WTC11 (cell line): ENCODE results near the gene TTLL10.

ENCODE experiments used
- ARID4B ChIP-seq: sonication (generic); formaldehyde crosslinking; IDR thresholded peaks from 2 replicates; pipeline ENCODE4 v1.8.0; 2023; ENCODE audit warnings: missing genetic modification reagents, mild to moderate bottlenecking, borderline replicate concordance
- CTCF ChIP-seq: fragments of 200-600 bp; IDR thresholded peaks from 2 replicates; pipeline ENCODE4 v1.8.0; 2022; ENCODE audit warnings: antibody characterized with exemption
- FOXP1 ChIP-seq: sonication (generic); formaldehyde crosslinking; IDR thresholded peaks from 2 replicates; pipeline ENCODE4 v1.8.0; 2022; ENCODE audit warnings: missing genetic modification reagents, mild to moderate bottlenecking, moderate library complexity, borderline replicate concordance
- FOXP4 ChIP-seq: sonication (generic); formaldehyde crosslinking; IDR thresholded peaks from 2 replicates; pipeline ENCODE4 v1.8.0; 2022; ENCODE audit warnings: mild to moderate bottlenecking, missing genetic modification reagents
- JUN ChIP-seq: sonication (generic); formaldehyde crosslinking; IDR thresholded peaks from 2 replicates; pipeline ENCODE4 v1.8.0; 2023; ENCODE audit warnings: mild to moderate bottlenecking, missing genetic modification reagents
- KAT7 ChIP-seq: sonication (generic); formaldehyde crosslinking; IDR thresholded peaks from 2 replicates; pipeline ENCODE4 v1.8.1; 2023; ENCODE audit warnings: missing genetic modification reagents, mild to moderate bottlenecking, borderline replicate concordance
- MAX ChIP-seq: sonication (generic); formaldehyde crosslinking; IDR thresholded peaks from 2 replicates; pipeline ENCODE4 v1.8.0; 2022; ENCODE audit warnings: mild to moderate bottlenecking, missing genetic modification reagents
- TEAD4 ChIP-seq: sonication (generic); formaldehyde crosslinking; IDR thresholded peaks from 2 replicates; pipeline ENCODE4 v1.8.0; 2022; ENCODE audit warnings: mild to moderate bottlenecking, missing genetic modification reagents
- ZNF263 ChIP-seq: sonication (generic); formaldehyde crosslinking; IDR thresholded peaks from 2 replicates; pipeline ENCODE4 v1.8.1; 2022; ENCODE audit warnings: low read depth, mild to moderate bottlenecking, moderate library complexity, missing genetic modification reagents
- ZNF671 ChIP-seq: fragments of 250-450 bp; sonication (Bioruptor Pico); IDR thresholded peaks from 2 replicates; pipeline ENCODE4 v1.8.0; 2021; ENCODE audit warnings: mild to moderate bottlenecking

GRCh38 chr1:1124508-1124785 lies 49.2 kb upstream of the TTLL10 start:
- TF ChIP-seq CTCF (no peak), FOXP4 (CRISPR knock-in tag) (no peak), ZNF263 (CRISPR knock-in tag) (no peak), KAT7 (CRISPR knock-in tag) (no peak), FOXP1 (CRISPR knock-in tag) (no peak), ZNF671 (CRISPR knock-in tag) (no peak), TEAD4 (CRISPR knock-in tag) (no peak), JUN (no peak), MAX (CRISPR knock-in tag) (no peak), ARID4B (CRISPR knock-in tag) (no peak)
